Putamen (tissue), 1 donor: ENCODE measurements around the gene AFF4.
"Not testable (repeated sequence)": the region's sequence is repeated elsewhere in the genome, so short reads cannot be mapped to it uniquely, and the experiment has no call there.

Source experiments
- DNase-seq: peaks from one replicate; pipeline ENCODE4 v3.0.0-alpha.2; 2016; ENCODE audit warnings: low spot score

Gene AFF4

DNA sequence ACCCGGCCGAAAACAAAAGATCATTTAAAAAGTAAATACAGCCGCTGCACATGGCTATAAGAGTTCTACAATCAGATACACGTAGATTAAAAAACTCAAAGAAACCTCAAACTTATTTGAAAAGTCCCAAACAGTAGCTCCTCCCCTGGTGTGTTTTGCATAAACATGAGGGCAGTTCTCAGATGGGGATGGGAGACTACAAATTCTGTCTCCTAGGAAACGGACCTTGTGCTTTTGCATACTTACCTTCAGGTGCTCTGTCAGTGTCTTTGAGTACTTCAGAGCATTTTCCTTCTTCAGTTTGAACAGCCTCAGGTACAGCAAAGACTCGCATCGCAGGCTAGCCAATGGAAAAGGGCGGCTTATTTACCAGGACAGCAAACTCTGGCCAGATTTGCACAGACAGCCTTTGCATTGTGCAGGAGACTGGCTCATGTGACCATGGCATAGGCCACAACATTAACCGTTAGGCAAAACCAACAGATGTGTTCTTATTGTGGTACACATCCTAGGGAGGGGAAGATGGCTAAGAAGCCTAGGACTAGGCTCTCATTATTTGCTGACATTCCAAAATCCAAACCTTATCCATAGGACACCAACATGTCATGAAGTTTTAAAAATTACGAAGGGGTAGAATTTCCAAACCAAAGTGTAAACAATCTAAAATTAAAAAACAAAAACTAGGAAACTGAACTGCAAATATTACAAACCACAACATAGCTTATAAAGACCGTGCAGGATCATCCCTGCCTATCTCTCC lies 77.2 kb downstream of the AFF4 start:
- no peak for DNase-seq

DNA sequence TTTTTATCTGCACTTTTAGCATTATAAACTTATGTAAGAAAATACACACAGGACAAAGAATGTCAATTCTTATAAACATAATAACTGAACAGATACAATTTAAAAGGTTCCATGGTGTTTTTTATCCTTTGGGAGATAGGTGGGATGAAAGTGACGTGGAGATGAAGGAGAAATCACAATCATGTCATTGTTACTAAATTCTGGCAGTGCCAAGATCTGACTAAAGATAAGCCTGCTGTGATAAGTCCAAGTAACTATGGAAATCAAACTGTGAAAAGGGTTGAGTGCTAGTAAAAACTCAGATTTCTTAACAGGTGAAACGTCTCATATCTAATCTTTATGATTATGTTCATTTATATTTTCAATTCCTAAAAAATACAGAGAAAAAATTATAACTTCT lies 78.9 kb downstream of the AFF4 start:
- no peak for DNase-seq

DNA sequence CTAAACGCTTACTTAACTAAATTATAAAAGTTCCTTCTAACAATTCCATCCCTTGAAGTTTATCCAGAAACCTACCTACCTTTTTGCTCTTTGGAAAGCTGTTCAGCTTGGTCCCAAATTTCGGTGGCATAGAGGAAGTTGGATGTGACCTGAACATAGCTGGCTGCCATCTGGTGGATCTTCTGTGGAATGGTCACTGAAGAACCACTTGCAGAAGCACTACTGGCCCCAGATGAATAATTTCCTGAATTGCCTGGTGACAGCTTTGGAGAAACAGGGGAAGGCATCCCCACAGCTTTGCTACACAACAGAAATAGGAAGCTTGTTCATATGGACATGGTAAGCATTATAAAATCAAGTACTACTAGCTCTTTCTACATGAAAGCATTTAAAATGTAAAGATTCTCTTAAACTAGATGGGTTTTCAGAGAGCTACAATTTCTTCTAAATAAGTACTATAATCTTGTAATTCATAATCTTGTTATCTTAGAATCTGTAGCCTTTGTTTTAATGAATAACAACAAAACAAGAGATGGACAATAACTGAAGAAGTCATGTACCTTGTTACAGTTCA lies 80.1 kb downstream of the AFF4 start:
- peak; percentile 73 for DNase-seq

DNA sequence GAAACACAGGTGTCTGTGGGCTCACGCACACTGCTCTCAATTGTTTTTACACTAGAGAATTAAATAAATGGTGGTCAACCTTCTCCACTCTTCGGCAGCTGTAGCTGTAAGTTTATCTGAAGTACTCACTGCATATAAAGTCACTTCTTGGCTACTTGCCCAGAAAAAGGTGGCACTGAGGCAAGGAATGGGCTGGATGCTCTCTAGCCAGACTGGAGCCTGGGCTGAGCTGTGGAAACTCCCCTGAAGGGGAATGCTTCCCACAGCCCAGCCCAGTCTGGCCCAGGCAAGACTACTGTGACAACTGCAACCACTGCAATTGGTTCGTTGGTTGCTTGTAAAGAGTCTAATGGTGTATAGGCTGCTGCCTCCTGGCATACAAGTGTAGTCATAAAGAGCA lies 85.5 kb downstream of the AFF4 start:
- DNase-seq, result no peak

DNA sequence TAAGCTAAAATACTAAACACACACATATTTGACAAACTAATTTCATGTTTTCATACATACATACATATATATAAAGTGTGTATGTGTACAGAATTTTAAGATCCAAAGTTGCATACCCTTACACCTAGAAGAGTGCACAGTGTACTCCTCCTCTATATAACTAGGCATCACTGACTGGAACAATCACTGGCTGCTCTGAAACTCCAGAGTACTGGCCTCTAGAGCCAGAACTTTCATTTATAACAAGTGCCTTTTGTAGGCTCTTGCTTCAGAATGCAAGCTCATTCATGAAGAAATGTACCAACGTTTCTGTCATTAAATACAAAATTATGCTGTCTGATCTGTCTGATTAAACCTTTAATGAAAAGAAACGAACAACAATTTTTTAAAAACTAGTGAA lies 86.0 kb downstream of the AFF4 start:
- no peak for DNase-seq

DNA sequence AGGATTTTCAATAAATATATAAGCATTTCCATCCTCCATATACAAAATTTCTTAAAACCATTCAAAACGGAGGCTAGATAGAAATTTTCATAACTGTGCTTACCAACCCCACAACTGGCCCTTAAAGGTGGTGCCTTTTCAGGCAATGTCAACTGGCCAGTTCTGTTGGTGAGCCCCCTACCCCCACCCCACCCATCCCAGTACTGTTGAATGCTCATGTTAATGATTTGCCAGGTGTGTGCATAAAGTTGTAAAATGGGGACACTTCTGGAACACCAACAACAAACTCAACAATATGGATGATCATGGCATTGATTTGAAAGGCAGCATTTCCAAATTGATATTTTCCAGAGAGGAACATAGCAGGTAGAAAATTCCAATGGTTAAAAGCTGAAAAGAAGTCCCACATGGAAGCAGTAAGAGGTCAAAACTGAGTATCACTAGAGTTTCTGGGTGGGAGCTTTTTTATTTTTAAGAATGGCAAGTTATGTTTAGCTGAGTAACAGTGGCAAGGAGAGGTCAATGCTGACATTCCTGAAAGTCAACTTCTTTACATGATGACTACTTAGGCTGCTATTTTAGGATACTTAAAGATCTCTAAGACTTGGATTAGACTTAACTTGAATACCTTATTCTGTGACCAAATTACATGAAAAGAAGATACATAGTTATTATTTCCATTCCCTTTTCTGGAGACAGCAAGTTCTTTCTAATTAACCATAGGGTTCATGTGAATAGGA lies 87.2 kb downstream of the AFF4 start:
- DNase-seq, result no peak

DNA sequence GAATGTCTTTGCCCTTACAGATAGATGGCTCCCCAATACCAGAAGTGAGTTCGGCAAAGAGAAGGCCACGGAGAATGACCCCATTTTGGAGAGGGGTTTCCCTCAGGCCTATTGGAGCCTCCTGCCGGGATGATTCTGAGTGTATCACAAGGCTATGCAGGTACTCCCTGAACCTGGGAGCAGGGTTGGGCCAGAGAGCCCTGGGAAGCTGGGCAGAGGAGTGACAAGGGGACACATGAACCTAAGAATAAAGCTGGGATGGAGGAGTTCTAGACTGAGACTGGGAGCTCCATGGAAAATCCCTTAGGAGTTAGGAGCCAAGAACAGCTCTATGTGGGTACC lies 89.5 kb downstream of the AFF4 start:
- no peak for DNase-seq

DNA sequence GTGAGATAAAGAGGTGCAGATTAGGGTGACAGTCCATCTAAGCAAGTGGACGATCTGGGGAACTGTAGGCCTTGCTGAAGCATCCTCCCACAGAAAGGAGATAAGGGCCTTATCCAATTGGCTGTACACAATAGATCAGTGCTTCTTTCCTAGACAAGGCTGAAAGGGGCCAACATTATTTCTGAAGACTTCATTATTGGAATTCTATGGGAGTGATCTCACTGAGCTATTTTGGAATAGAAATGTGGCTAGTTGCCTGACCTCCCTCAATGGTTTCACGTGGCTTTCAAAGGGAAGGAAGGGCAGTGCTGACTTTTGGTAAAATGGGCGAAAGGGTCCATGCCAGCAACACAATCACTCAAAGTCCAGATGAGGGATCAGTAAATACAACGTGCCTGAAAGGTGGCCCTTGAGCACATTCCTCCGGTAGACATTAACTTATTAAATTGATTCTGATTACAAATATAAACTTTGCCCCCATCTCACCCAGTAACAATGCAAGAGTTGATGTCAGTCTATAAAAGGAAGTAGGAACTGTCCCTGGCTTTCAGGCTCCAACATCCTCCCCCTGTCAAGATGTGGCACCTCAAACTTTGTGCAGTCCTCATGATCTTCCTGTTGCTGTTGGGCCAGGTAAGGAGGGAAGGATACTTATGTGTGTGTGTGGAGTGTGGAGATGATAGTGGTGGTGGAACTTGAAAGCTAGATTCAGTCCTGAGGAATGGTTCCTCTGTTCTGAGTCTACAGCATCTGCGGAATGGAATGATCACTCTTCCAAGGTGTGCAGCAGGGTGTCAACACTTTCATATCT lies 90.1 kb downstream of the AFF4 start, which contains the start of gene LEAP2:
LEAP2 (plus strand) TSS at position 550 of the 811 bp plus-strand sequence; CDS start at position 577, 27 bp downstream.
- DNase-seq, result no peak

DNA sequence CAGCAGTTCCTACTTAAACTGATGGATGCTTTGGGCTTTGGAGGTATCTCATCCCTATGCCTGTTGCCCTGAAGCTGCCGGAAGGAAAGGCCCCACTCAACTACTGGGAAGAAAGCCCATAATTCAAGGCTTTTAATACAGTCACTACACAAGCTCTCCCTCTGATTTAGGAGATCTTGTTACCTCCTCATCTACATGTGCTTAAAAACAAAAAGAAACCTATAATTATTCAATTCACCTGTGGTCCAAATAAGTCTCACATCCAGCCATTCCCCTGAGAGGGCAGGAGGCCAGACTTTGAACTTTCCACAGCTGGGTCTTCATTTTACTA lies 90.7 kb downstream of the AFF4 start:
- DNase-seq, result no peak

DNA sequence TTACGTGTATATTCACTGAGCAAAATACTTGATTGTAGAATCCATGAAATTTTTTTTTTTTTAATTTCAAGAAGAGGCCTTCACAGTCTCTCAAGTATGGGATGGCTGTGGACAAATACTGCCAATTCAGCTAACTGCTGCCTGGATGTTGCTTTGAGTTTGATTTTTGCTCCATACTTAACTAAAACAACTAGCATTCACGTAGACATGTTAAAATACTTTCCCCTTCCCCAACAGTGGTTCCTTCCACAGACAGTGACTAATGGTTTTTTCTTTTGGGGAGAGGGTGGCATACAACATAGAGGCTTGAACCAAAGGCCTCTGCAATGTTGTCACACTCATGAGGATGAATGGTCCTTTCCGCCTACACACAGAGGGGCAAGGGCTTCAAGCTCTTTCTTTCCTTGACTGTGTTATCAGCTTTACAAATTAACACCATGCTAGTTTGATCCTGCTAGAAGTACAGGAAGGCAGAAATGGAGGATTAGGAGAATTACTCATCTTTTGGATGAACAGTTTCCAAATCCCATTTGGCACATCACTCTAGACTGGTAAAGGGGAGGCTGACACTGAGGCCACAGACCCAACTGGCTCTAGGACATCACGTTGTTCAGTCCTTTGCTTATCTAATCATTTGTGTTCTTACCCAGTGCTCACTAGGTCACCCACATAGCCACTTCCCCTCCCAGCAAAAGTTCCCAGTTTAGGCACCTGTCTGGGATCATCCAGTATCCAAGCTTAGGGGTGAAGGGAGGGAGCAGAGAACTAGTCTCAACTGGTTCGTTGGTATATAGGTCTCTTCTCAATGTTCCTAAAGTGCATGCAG lies 91.8 kb downstream of the AFF4 start:
- DNase-seq, result no peak

DNA sequence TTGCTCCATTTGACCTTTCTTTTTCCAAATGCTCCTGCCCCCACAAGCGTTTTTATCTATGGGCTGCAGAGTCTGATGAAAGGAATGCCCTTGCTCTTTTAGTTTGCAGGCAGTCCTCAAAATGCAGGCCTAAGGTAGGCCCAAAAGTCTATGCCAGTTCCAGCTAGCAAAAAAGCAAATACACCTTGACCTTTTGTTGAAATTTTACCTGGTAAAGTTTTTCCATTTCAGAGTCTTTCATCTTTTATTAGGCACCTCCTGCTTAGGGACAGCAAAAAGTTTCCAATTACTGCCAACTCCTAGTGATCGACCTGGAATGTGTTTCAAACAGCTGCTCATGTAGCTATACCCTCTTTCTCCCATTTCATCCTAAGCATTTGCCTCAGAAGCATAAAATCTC lies 92.6 kb downstream of the AFF4 start:
- no peak for DNase-seq

DNA sequence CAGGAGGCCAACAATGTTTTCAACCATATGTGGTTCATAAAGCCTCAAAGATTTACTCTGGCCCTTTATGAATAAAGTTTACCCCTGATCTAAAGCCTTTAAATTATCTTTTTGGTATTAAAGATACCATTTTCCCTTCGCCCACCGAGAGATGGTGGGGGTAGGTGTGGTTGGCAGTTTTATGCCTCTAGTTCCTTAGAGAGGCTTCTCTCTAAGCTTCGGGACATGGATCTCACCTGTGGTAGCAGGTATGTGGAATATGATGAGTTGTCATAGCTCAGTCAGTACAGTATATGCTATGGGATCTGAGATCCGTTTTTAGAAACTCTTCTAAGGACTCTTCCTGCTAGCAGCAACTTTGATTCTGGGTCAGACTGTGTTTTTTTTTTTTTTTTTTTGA lies 94.7 kb downstream of the AFF4 start:
- DNase-seq, result no peak

DNA sequence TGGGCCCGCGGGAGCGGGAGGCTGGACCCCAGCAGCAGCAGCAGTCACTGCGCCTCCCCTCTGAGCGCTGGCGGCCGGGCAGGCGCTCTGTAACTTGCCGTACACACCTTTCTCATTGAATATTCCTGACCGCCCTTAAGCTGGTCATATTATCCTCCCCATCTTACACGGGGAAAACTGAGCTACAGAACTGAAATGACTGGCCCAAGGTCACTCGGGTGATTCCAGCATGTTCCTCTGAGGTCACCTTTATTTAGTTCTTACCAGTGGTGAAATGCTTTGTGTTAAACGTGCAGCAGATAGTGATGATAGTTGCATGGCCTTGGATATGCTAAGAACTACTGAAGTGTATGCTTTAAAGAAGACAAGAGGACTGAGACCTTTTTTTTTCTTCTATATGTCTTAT lies 96.4 kb downstream of the AFF4 start:
- DNase-seq, result no peak

DNA sequence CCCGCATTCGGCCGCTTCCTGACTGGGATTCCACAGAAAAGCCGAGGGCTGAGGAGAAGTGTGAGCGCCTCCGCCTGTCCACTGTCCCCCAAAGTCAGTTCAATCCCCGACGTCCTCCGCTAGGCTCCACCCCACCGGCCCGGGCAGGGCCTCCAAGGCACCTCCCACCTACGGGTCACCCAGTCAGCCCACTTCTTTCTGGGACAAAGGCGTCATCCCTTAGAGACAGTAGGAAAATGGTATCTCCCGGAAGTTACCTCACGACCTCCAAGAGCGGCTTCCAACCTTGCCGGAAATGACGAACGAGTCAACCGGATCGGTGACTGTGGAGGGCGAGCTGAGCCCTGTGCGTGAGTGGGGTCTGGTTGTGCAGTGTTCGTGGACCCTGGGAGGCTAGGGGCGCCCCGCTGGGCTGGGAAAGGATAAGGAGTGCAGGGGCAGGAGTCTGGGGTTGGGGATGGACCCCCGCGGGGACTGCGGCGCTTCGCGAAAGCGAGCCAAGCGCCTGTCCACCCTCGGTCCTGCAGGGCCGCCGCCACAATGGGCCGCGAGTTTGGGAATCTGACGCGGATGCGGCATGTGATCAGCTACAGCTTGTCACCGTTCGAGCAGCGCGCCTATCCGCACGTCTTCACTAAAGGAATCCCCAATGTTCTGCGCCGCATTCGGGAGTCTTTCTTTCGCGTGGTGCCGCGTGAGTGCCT lies 96.9 kb downstream of the AFF4 start, which contains the start of the genes GDF9 and UQCRQ:
GDF9 (minus strand) TSS at position 128 of the 704 bp plus-strand sequence. CDS start 1,936 bp downstream, outside the sequence.
UQCRQ (plus strand) TSS at position 301 of the 704 bp plus-strand sequence; CDS start at position 541, 240 bp downstream.
- peak; percentile 100 for DNase-seq

DNA sequence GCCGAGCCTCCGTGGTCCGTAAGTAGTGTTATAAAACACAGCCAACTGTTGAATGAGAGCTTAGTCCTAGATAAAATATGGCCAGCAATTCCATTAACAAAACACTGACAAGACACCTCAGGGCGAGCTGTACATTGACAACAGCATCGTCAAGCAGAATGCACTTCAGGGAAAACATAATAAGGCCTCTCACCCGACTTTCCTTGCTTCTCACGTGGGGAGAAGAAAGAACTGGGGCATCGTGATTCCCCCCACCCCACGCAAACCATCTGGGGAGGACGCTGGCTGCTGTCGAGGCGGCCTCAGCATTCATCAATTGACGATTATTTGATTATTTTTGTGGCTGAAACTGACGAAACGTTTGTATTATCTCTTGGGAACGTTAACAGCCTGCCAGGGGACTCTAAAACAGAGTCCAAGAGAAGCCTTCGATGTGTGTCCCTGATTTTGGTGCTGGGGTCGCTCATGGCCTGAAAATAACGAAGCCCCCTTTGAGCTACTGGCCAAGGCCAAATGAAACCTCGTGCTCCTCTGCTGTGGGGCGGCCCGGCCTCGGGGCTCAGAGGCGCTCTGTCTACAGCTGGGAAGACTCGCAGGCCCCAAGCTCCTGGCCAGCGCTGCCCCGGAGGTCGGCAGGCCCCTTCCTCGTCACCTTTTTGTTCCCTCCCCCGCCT lies 97.6 kb downstream of the AFF4 start:
- DNase-seq, result no peak

DNA sequence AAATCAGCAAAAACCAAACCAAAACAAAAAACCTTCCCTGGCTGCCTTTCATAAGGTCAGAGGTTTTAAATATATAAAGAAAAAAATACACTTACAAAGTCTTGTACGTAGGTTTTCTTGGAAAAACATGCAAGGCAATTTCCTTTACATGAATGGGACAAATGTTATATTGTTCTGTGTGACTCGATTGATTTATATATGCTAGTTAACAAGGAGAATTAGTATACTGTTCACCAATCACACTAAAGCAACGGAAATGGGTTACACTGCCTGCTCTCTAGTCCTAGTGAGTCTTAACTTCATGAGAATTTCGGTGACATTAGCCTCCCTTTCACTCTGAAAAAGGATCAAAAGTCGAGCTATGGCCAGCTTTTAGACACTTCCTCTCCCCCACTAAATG lies 102.7 kb downstream of the AFF4 start:
- no peak for DNase-seq

DNA sequence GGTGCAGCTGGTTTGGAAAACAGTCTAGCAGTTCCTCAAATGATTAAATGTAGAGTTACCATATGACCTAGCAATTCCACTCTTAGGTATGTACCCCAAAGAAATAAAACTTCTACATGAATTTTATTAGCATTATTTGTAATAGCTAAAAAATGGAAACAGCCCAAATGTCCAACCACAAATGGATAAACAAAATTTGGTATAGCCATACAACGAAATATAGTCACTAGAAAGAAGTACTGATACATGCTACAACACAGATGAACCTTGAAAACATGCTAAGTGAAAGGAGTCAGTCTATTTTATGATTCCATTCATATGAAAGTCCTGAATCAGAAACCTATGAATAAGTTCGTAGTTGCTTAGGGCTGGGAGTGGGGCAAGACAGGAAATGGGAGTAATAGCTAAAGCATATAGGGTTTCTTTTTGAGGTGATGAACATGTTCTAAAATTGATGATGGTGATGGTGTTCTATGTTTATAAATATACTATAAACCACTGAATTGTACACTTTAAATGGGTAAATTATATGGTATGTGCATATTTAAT lies 103.5 kb downstream of the AFF4 start:
- no peak for DNase-seq

DNA sequence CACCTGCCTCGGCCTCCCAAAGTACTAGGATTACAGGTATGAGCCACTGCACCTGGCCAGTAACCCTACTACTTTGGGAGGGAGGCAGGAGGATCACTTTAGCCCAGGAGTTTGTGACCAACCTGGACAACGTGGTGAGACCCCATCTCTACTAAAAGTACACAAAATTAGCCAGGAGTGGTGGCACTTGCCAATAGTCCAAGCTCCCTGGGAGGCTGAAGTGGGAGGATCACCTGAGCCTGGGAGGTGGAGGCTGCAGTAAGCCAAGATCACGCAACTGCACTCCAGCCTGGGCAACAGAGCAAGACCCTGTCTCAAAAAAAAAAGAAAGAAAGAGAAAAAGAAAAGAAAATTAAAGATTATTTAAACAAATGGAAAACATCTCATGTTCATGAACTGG lies 107.4 kb downstream of the AFF4 start:
- no peak for DNase-seq

DNA sequence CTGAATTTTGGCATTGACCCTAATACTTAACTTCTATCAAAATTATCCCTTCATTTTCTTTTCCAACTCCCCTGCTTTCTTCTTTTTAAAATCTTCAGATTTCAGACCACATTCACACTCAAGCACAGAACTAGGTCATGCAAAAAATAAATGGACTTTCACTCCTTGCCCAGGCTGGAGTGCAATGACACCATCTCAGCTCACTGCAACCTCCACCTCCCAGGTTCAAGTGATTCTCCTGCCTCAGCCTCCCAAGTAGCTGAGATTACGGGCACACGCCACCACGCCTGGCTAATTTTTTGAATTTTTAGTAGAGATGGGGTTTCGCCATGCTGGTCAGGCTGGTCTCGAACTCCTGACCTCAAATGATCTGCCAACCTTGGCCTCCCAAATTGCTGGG lies 108.4 kb downstream of the AFF4 start:
- not testable (repeated sequence) for DNase-seq

DNA sequence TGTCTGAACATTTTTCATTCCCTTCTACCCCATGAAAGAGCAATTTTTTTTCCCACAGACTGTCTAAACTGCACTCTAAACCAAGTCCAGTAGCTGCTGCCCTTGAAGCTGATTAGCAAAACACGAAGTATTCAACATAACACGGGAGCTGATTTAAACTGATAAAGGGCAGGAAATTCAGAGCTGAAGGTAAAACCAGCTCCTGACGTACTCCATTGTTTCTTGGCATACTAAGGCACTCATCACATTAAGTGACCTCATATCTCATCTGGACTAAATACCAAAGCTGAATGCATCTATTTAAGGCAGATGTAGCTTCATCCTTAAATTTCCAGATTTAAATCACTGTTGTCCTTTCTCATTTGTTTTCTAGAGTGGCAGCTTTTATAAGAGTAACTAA lies 109.1 kb downstream of the AFF4 start:
- no peak for DNase-seq
